ENCODE results near the gene ERGIC1.

- TF ChIP-seq CTCF (IDR thresholded peaks at IDR 0.05) (no peak), POLR2A (IDR thresholded peaks at IDR 0.05) (no peak)
Measured at GRCh38 chr5:172856336-172856735, 22.3 kb downstream of the ERGIC1 start.

Data from testis (tissue), 2 donors.